Measurements from ENCODE around the gene PDE4D.

The PDE4D gene

GRCh38 chr5:59051951-59052350 lies 841.6 kb downstream of the PDE4D start:
- no peak for DNase-seq

- DNase-seq: no peak
Observed at GRCh38 chr5:59049095-59049494, 844.4 kb downstream of the PDE4D start.

GRCh38 chr5:59042201-59043055 lies 851.1 kb downstream of the PDE4D start:
- no peak for DNase-seq

- DNase-seq: no peak
Observed at GRCh38 chr5:59041355-59041754, 852.2 kb downstream of the PDE4D start.

GRCh38 chr5:59040804-59041201 lies 852.7 kb downstream of the PDE4D start:
- DNase-seq: no peak

GRCh38 chr5:59040024-59040803 lies 853.3 kb downstream of the PDE4D start:
- DNase-seq: no peak

GRCh38 chr5:59039296-59040023 lies 854.1 kb downstream of the PDE4D start:
- peak; percentile 45 for DNase-seq

GRCh38 chr5:59038798-59039295 lies 854.7 kb downstream of the PDE4D start:
- DNase-seq: peak; percentile 46

GRCh38 chr5:59037941-59038797 lies 855.4 kb downstream of the PDE4D start:
- no peak for DNase-seq

- DNase-seq: no peak
Observed at GRCh38 chr5:59037453-59037852, 856.1 kb downstream of the PDE4D start.

- no peak for DNase-seq
Observed at GRCh38 chr5:59037041-59037440, 856.5 kb downstream of the PDE4D start.

GRCh38 chr5:59036274-59036961 lies 857.1 kb downstream of the PDE4D start:
- DNase-seq: no peak

GRCh38 chr5:59035681-59036080 lies 857.8 kb downstream of the PDE4D start:
- no peak for DNase-seq

GRCh38 chr5:59034498-59035186 lies 858.9 kb downstream of the PDE4D start:
- DNase-seq: no peak

- no peak for DNase-seq
Observed at GRCh38 chr5:59027145-59027907, 866.2 kb downstream of the PDE4D start.

- DNase-seq: no peak
Observed at GRCh38 chr5:59025734-59026133, 867.8 kb downstream of the PDE4D start.

GRCh38 chr5:59021837-59022514 lies 871.5 kb downstream of the PDE4D start:
- DNase-seq: no peak

GRCh38 chr5:59021286-59021673 lies 872.2 kb downstream of the PDE4D start:
- no peak for DNase-seq

- DNase-seq: no peak
Observed at GRCh38 chr5:59020611-59021285, 872.8 kb downstream of the PDE4D start.

Measured in 8988T (cell line).